ENCODE data around the gene WDR59.
"Not testable (repeated sequence)": the region's sequence is repeated elsewhere in the genome, so short reads cannot be mapped to it uniquely, and the experiment has no call there.

Gene WDR59

GRCh38 chr16:74865922-74866598 lies 118.9 kb downstream of the WDR59 start:
- peak; percentile 25 for DNase-seq (ENCODE audit: low spot score)

- peak; percentile 16 for DNase-seq (ENCODE audit: low spot score)
These were observed 122.1 kb downstream of the WDR59 start for GRCh38 chr16:74862743-74863244.

- no peak for DNase-seq (ENCODE audit: low spot score)
These were observed 132.4 kb downstream of the WDR59 start for GRCh38 chr16:74852500-74852875.

GRCh38 chr16:74850027-74850426 lies 134.9 kb downstream of the WDR59 start:
- no peak for DNase-seq (ENCODE audit: low spot score)

- no peak for DNase-seq (ENCODE audit: low spot score)
These were observed 137.7 kb downstream of the WDR59 start for GRCh38 chr16:74847202-74847601.

- DNase-seq (ENCODE audit: low spot score) = no peak
These were observed 138.2 kb downstream of the WDR59 start for GRCh38 chr16:74846714-74847113.

GRCh38 chr16:74844041-74844980 lies 140.6 kb downstream of the WDR59 start:
- no peak for DNase-seq (ENCODE audit: low spot score)

GRCh38 chr16:74843381-74844035 lies 141.4 kb downstream of the WDR59 start:
- not testable (repeated sequence) for DNase-seq (ENCODE audit: low spot score)

- no peak for DNase-seq (ENCODE audit: low spot score)
These were observed 142.5 kb downstream of the WDR59 start for GRCh38 chr16:74842413-74842812.

- DNase-seq (ENCODE audit: low spot score) = no peak
These were observed 143.0 kb downstream of the WDR59 start for GRCh38 chr16:74841904-74842303.

GRCh38 chr16:74841469-74841868 lies 143.5 kb downstream of the WDR59 start:
- DNase-seq (ENCODE audit: low spot score) = no peak

GRCh38 chr16:74837056-74837455 lies 147.9 kb downstream of the WDR59 start:
- no peak for DNase-seq (ENCODE audit: low spot score)

- DNase-seq (ENCODE audit: low spot score) = no peak
These were observed 148.7 kb downstream of the WDR59 start for GRCh38 chr16:74836111-74836671.

GRCh38 chr16:74832228-74832627 lies 152.7 kb downstream of the WDR59 start:
- no peak for DNase-seq (ENCODE audit: low spot score)

GRCh38 chr16:74831467-74831866 lies 153.5 kb downstream of the WDR59 start:
- DNase-seq (ENCODE audit: low spot score) = no peak

- DNase-seq (ENCODE audit: low spot score) = no peak
These were observed 154.3 kb downstream of the WDR59 start for GRCh38 chr16:74830648-74831047.

- DNase-seq (ENCODE audit: low spot score) = no peak
These were observed 155.3 kb downstream of the WDR59 start for GRCh38 chr16:74829637-74830036.

- DNase-seq (ENCODE audit: low spot score) = no peak
These were observed 159.0 kb downstream of the WDR59 start for GRCh38 chr16:74825941-74826340.

- DNase-seq (ENCODE audit: low spot score) = no peak
These were observed 159.9 kb downstream of the WDR59 start for GRCh38 chr16:74825016-74825415.
